Activated CD8-positive, alpha-beta T cell treated with anti-CD3 and anti-CD28 coated beads for 36 hours (primary cell): ENCODE results near the gene SPTLC3. TPM values are rescaled to one million over a fixed set of nuclear protein-coding genes. Genes with fewer than 3 reads are reported as not detected.

Experiments
- ATAC-seq: fragments of 200-7000 bp; cut with Tn5 transposase; one replicate; pipeline ENCODE4 v1.10.0; 2021; ENCODE audit warnings: mild to moderate bottlenecking, moderate library complexity
- CTCF ChIA-PET: fragments of 350-600 bp; sonication (Branson Sonifier 250); formaldehyde crosslinking; loops from one replicate; lab custom pipeline; 2021; ENCODE audit warnings: antibody characterized with exemption; lab: Charles Lee
- POLR2A ChIA-PET: fragments of 350-600 bp; sonication (Branson Sonifier 250); formaldehyde crosslinking; loops from one replicate; lab custom pipeline; 2021; ENCODE audit warnings: antibody characterized with exemption; lab: Charles Lee
- DNase-seq: peaks from one replicate; pipeline ENCODE4 v3.0.0-alpha.2; 2020
- H3K27ac Mint-ChIP-seq: one replicate; pipeline ENCODE4 v1.8.0; 2021; ENCODE audit warnings: mild to moderate bottlenecking, mixed read lengths
- H3K27me3 Mint-ChIP-seq: one replicate; pipeline ENCODE4 v1.8.0; 2021; ENCODE audit warnings: mixed read lengths
- H3K36me3 Mint-ChIP-seq: one replicate; pipeline ENCODE4 v1.8.0; 2021; ENCODE audit warnings: low read depth, mixed read lengths
- H3K4me1 Mint-ChIP-seq: one replicate; pipeline ENCODE4 v1.8.0; 2021; ENCODE audit warnings: low read depth, mixed read lengths
- H3K4me3 Mint-ChIP-seq: one replicate; pipeline ENCODE4 v1.8.0; 2021; ENCODE audit warnings: mild to moderate bottlenecking, moderate library complexity, mixed read lengths
- H3K9me3 Mint-ChIP-seq: one replicate; pipeline ENCODE4 v1.8.0; 2021; ENCODE audit warnings: mixed read lengths
- intact Hi-C: fragments of 100-400 bp; cut with micrococcal nuclease; formaldehyde crosslinking; loops from one replicate; pipeline ENCODE4 v1.10.0; 2022
- total RNA-seq, 2 experiments: library from RNA; stranded (reverse); gene quantifications; one replicate each; pipeline ENCODE4 v1.2.3, GENCODE V29; 2021
- TF ChIP-seq, protein P1 (sequence below): fragments of 200-600 bp; IDR thresholded peaks from one replicate; pipeline ENCODE4 v1.8.0; 2022; ENCODE audit warnings: antibody characterized with exemption, mild to moderate bottlenecking

SPTLC3 gene
- total RNA-seq, 2 experiments from 2014 or later, result 0.72 to 0.77 TPM

DNA sequence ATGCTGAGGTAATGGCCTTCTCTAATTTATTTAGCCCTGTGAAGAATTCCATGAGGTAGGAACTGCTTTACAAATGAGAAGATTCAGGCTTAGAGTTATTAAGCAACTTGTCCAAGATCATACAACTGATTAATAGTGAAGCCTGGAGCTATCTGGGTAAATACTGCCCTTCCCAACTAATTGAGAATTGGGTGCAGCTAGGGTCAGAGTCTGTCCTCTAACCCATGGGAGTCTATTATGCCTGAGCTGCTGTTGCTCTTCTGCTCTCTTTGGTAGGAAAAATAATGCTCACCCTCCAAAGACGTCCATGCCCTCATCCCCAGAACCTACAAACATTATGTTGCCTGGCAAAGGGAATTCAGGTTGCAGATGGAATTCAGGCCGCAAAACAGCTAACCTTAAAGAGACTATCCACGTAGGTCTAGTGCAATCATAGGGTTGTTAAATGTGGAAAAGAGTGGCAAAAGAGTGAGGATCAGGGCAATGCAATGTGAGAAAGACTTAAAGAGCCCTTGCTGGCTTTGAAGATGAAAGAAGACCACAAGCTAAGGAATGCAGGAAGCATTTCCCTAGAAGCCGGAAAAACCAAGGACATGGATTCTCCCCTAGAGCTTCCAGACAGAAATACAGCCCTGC lies 90.1 kb downstream of the SPTLC3 start:
- ChIA-PET POLR2A (no interaction called here), CTCF (interaction anchor here (0.8 kb wide), 2 partner anchors 175 to 448 kb away, joined by 3 read pairs; no protein-coding TSS in a partner anchor)
- Mint-ChIP-seq H3K4me3 (no peak overlapping the region), H3K27ac (no peak overlapping the region), H3K36me3 (no peaks in the 10 kb centered on the region), H3K4me1 (no peaks in the 10 kb centered on the region), H3K9me3 (no peaks in the 10 kb centered on the region), H3K27me3 (no peaks in the 10 kb centered on the region)
- no peak for DNase-seq
- ATAC-seq, result no peak
- intact Hi-C loops, result no loop called here
- TF ChIP-seq, protein P1, sequence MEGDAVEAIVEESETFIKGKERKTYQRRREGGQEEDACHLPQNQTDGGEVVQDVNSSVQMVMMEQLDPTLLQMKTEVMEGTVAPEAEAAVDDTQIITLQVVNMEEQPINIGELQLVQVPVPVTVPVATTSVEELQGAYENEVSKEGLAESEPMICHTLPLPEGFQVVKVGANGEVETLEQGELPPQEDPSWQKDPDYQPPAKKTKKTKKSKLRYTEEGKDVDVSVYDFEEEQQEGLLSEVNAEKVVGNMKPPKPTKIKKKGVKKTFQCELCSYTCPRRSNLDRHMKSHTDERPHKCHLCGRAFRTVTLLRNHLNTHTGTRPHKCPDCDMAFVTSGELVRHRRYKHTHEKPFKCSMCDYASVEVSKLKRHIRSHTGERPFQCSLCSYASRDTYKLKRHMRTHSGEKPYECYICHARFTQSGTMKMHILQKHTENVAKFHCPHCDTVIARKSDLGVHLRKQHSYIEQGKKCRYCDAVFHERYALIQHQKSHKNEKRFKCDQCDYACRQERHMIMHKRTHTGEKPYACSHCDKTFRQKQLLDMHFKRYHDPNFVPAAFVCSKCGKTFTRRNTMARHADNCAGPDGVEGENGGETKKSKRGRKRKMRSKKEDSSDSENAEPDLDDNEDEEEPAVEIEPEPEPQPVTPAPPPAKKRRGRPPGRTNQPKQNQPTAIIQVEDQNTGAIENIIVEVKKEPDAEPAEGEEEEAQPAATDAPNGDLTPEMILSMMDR, result no peak

DNA sequence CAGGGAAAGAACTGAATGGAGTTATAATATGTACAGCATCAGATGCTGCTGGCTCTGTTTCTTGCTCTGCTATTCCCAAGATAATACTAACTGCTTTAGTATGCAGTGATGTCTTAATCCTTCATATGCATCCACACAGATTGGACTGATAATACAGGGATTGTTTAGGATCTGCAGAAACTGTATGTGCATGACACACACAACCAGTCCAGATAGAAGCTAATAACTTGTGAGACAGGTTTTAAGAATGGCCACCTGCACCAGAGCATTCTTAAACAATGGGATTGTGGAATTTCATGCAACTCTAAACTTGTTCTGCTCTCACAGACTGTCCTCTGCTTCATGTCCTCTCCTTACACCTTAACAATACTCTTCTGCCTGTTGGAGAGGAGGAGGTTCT lies 90.9 kb downstream of the SPTLC3 start:
- Mint-ChIP-seq H3K27me3 (no peaks in the 10 kb centered on the region), H3K4me3 (no peak overlapping the region), H3K27ac (no peak overlapping the region), H3K9me3 (no peaks in the 10 kb centered on the region), H3K4me1 (no peaks in the 10 kb centered on the region), H3K36me3 (no peaks in the 10 kb centered on the region)
- CTCF ChIA-PET, result no interaction called here
- intact Hi-C loops, result loop anchor here (5.0 kb wide), 1 partner anchor 172 kb away; no protein-coding TSS in a partner anchor
- POLR2A ChIA-PET, result interaction anchor here (0.8 kb wide), 1 partner anchor 144 kb away, joined by 5 read pairs; no protein-coding TSS in a partner anchor
- TF ChIP-seq, protein P1, result no peak
- ATAC-seq, result no peak
- DNase-seq, result no peak

DNA sequence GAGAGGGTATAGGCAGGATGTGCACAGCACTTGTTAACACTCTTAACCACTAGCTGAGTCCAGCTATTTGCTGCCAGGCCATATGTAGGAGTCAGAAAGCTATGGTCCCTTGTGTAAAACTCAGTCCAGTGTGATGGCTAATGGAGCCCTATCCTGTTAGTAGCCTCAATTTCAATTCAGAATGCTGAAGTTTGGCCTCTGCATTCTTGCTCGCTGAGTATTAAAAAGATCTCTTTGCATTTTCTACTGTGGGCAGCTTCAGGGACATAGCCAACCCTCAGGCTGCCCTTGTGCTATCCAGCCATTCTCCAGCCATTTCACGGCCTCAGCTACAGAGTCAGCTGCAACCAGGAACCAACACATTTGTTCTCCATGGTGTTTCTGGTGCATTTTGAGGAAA lies 92.5 kb downstream of the SPTLC3 start:
- ChIA-PET POLR2A (interaction anchor here (0.6 kb wide), 1 partner anchor 389 kb away, joined by 3 read pairs; no protein-coding TSS in a partner anchor), CTCF (interaction anchor here (1.4 to 1.7 kb wide), 3 partner anchors 17 to 135 kb away, joined by 3 to 5 read pairs (median 5); no protein-coding TSS in a partner anchor)
- Mint-ChIP-seq H3K36me3 (no peaks in the 10 kb centered on the region), H3K9me3 (no peaks in the 10 kb centered on the region), H3K4me1 (no peaks in the 10 kb centered on the region), H3K4me3 (no peak overlapping the region), H3K27me3 (peaks cover 2% of the 10 kb centered on the region), H3K27ac (no peak overlapping the region)
- intact Hi-C loops, result loop anchor here (5.0 kb wide), 1 partner anchor 174 kb away; no protein-coding TSS in a partner anchor
- ATAC-seq (no peak), DNase-seq (no peak)
- TF ChIP-seq, protein P1, result no peak

DNA sequence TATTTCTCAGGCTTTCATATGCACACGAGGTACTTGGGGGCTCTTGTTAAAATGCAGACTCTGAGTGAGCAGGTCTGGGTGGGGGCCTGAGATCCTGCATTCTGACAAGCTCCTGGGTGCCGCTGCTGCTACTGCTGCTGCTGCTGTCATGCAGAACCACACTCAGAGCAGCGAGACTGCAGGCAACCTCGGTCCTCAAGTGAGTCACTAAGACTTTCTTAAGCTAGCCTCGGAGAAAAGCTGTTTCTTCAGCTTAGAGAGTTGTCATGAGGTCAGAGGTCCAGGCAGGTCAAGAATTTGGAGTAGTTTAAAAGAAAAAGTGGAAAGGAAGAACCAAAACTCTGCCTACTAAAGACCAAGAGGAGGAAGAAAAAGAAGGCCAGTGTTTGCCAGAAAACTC lies 92.9 kb downstream of the SPTLC3 start:
- intact Hi-C loops, result loop anchor here (5.0 kb wide), 1 partner anchor 174 kb away; no protein-coding TSS in a partner anchor
- no peaks in the 10 kb centered on the region for H3K9me3 Mint-ChIP-seq
- no peaks in the 10 kb centered on the region for H3K4me1 Mint-ChIP-seq
- H3K27me3 Mint-ChIP-seq, result peaks cover 3% of the 10 kb centered on the region
- H3K4me3 Mint-ChIP-seq, result no peak overlapping the region
- H3K27ac Mint-ChIP-seq, result no peak overlapping the region
- POLR2A ChIA-PET, result interaction anchor here (0.6 kb wide), 1 partner anchor 388 kb away, joined by 3 read pairs; no protein-coding TSS in a partner anchor
- CTCF ChIA-PET, result interaction anchor here (1.5 to 1.7 kb wide), 2 partner anchors 17 to 135 kb away, joined by 3 to 5 read pairs; no protein-coding TSS in a partner anchor
- DNase-seq (no peak), ATAC-seq (no peak)
- H3K36me3 Mint-ChIP-seq, result no peaks in the 10 kb centered on the region
- TF ChIP-seq, protein P1, result no peak

DNA sequence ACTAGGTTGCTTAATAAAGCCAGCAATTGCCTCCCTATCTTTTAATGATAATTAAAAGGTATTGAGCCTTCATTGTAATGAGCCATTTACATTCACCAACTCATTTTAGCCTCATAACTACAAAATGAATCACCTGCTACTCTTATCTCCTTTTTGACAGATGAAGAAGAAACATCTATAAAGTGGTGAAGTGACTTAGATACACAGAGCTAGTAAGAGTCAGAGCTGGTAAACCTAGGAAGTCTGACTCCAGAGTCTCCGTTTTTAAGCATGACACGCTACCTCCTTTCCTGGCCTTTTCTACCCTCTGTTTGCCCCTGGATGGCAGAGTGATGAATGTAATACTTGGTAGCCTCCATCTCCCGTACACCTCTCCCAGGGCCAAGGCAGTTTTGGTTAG lies 93.5 kb downstream of the SPTLC3 start:
- CTCF ChIA-PET, result no interaction called here
- intact Hi-C loops, result loop anchor here (5.0 kb wide), 1 partner anchor 175 kb away; no protein-coding TSS in a partner anchor

More for the DNA sequence above, 93.5 kb downstream of the SPTLC3 start:
- POLR2A ChIA-PET, result no interaction called here
- no peak overlapping the region for H3K4me3 Mint-ChIP-seq
- peaks cover 3% of the 10 kb centered on the region for H3K27me3 Mint-ChIP-seq
- no peaks in the 10 kb centered on the region for H3K9me3 Mint-ChIP-seq
- TF ChIP-seq, protein P1, result no peak
- no peak for DNase-seq
- H3K36me3 Mint-ChIP-seq, result no peaks in the 10 kb centered on the region
- ATAC-seq, result no peak
- H3K27ac Mint-ChIP-seq, result no peak overlapping the region
- H3K4me1 Mint-ChIP-seq, result no peaks in the 10 kb centered on the region
